ENCODE results near the gene VGF.

DNA sequence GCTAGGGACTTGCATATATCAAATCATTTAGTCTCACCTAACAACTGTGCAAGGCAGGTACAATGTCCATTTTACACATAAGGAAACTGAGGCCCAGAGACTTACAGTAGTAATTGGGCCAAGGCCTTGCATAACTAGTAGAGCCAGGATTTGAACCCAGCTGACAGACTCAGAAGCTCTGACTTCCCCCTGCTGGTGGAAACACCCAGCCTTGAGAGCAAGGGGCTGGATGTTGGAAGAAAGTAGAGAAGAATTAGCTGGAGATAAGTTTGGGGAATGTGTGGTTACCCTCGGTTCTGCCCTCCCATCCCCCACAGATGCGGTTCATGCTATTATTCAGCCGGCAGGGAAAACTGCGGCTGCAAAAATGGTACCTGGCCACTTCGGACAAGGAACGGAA, 9.1 kb downstream of the VGF start:
- TF ChIP-seq, protein P1, sequence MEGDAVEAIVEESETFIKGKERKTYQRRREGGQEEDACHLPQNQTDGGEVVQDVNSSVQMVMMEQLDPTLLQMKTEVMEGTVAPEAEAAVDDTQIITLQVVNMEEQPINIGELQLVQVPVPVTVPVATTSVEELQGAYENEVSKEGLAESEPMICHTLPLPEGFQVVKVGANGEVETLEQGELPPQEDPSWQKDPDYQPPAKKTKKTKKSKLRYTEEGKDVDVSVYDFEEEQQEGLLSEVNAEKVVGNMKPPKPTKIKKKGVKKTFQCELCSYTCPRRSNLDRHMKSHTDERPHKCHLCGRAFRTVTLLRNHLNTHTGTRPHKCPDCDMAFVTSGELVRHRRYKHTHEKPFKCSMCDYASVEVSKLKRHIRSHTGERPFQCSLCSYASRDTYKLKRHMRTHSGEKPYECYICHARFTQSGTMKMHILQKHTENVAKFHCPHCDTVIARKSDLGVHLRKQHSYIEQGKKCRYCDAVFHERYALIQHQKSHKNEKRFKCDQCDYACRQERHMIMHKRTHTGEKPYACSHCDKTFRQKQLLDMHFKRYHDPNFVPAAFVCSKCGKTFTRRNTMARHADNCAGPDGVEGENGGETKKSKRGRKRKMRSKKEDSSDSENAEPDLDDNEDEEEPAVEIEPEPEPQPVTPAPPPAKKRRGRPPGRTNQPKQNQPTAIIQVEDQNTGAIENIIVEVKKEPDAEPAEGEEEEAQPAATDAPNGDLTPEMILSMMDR (IDR thresholded peaks at IDR 0.05) = no peak
- no peak for TF ChIP-seq POLR2A (IDR thresholded peaks at IDR 0.05)
